ENCODE results near the gene ACSS2.

ACSS2 gene

GRCh38 chr20:34945315-34946077, 69.1 kb downstream of the ACSS2 start:
- no peaks in the 10 kb centered on the region for H3K27me3 ChIP-seq
- H3K9me3 ChIP-seq: no peaks in the 10 kb centered on the region
- H3K4me1 ChIP-seq: no peaks in the 10 kb centered on the region
- DNase-seq: no peak
- TF ChIP-seq CTCF (IDR thresholded peaks at IDR 0.05; ENCODE audit: low read depth, low read length): no peak
- H3K4me3 ChIP-seq (ENCODE audit: low read depth, low read length): no peak overlapping the region
- H3K36me3 ChIP-seq: peaks cover 11% of the 10 kb centered on the region

- no peak overlapping the region for H3K4me3 ChIP-seq (ENCODE audit: low read depth, low read length)
- no peak for DNase-seq
- peaks cover 11% of the 10 kb centered on the region for H3K36me3 ChIP-seq
- no peaks in the 10 kb centered on the region for H3K27me3 ChIP-seq
- H3K9me3 ChIP-seq: no peaks in the 10 kb centered on the region
- no peak for TF ChIP-seq CTCF (IDR thresholded peaks at IDR 0.05; ENCODE audit: low read depth, low read length)
- H3K4me1 ChIP-seq: no peaks in the 10 kb centered on the region
Observed at GRCh38 chr20:34946661-34947060, 70.2 kb downstream of the ACSS2 start.

- H3K9me3 ChIP-seq: no peaks in the 10 kb centered on the region
- no peak for TF ChIP-seq CTCF (IDR thresholded peaks at IDR 0.05; ENCODE audit: low read depth, low read length)
- H3K4me1 ChIP-seq: no peaks in the 10 kb centered on the region
- H3K4me3 ChIP-seq (ENCODE audit: low read depth, low read length): no peak overlapping the region
- no peak for DNase-seq
- H3K36me3 ChIP-seq: peaks cover 11% of the 10 kb centered on the region
- H3K27me3 ChIP-seq: no peaks in the 10 kb centered on the region
Observed at GRCh38 chr20:34947336-34947735, 70.9 kb downstream of the ACSS2 start.

GRCh38 chr20:34948030-34948429, 71.6 kb downstream of the ACSS2 start:
- TF ChIP-seq CTCF (IDR thresholded peaks at IDR 0.05; ENCODE audit: low read depth, low read length): no peak
- Histone ChIP-seq H3K36me3 (peaks cover 11% of the 10 kb centered on the region), H3K4me1 (no peaks in the 10 kb centered on the region), H3K27me3 (no peaks in the 10 kb centered on the region), H3K4me3 (ENCODE audit: low read depth, low read length) (no peak overlapping the region), H3K9me3 (no peaks in the 10 kb centered on the region)
- DNase-seq: no peak

- Histone ChIP-seq H3K36me3 (peaks cover 6% of the 10 kb centered on the region), H3K9me3 (no peaks in the 10 kb centered on the region), H3K4me1 (no peaks in the 10 kb centered on the region), H3K27me3 (no peaks in the 10 kb centered on the region), H3K4me3 (ENCODE audit: low read depth, low read length) (no peak overlapping the region)
- no peak for DNase-seq
- no peak for TF ChIP-seq CTCF (IDR thresholded peaks at IDR 0.05; ENCODE audit: low read depth, low read length)
Observed at GRCh38 chr20:34949120-34949519, 72.7 kb downstream of the ACSS2 start.

- no peak for DNase-seq
- Histone ChIP-seq H3K9me3 (no peaks in the 10 kb centered on the region), H3K4me3 (ENCODE audit: low read depth, low read length) (no peak overlapping the region), H3K36me3 (no peaks in the 10 kb centered on the region; the same call in 1 of the 2 replicates), H3K4me1 (peaks cover 4% of the 10 kb centered on the region), H3K27me3 (no peaks in the 10 kb centered on the region)
- TF ChIP-seq CTCF (IDR thresholded peaks at IDR 0.05; ENCODE audit: low read depth, low read length): no peak
Observed at GRCh38 chr20:34951252-34951651, 74.8 kb downstream of the ACSS2 start.
